HAP-1 (cell line): Measurements from ENCODE around the gene IFI30.
A peak's percentile ranks its signal among the peaks of the same experiment; 100 is the strongest.

ENCODE experiments used
- DNase-seq, 2 experiments: peaks; one replicate each; pipeline ENCODE4 v3.0.0-alpha.2; 2016 to 2020; ENCODE audit warnings: low spot score in 2 of 2
- H3K27me3 ChIP-seq: fragments of 250-450 bp; sonication (Bioruptor Pico); 2 replicates; pipeline ENCODE4 v1.5.1; 2020; ENCODE audit warnings: low read depth, mild to moderate bottlenecking, moderate library complexity
- H3K36me3 ChIP-seq: fragments of 250-450 bp; sonication (Bioruptor Pico); replicated peaks from 2 replicates; pipeline ENCODE4 v1.5.1; 2020; ENCODE audit warnings: mild to moderate bottlenecking
- H3K4me1 ChIP-seq: fragments of 250-450 bp; sonication (Bioruptor Pico); 2 replicates; pipeline ENCODE4 v1.5.1; 2020; ENCODE audit warnings: mild to moderate bottlenecking
- H3K4me3 ChIP-seq: fragments of 250-450 bp; sonication (Bioruptor Pico); 2 replicates; pipeline ENCODE4 v1.5.1; 2020; ENCODE audit warnings: mild to moderate bottlenecking, moderate library complexity
- H3K9me3 ChIP-seq: fragments of 250-450 bp; sonication (Bioruptor Pico); 2 replicates; pipeline ENCODE4 v1.5.1; 2020; ENCODE audit warnings: mild to moderate bottlenecking, moderate library complexity
- in situ Hi-C: fragments of 300-500 bp; cut with MboI; formaldehyde crosslinking; loops from 3 replicates; pipeline ENCODE4 v1.14.3; 2020; ENCODE audit warnings: low sequenced_read_pairs, inconsistent platforms, mixed read lengths

Gene IFI30

GRCh38 chr19:18144361-18144760, 29.3 kb upstream of the IFI30 start:
- in situ Hi-C loops = no loop called here
- Histone ChIP-seq H3K4me1 (no peaks in the 10 kb centered on the region), H3K36me3 (peaks cover 41% of the 10 kb centered on the region), H3K27me3 (no peaks in the 10 kb centered on the region), H3K9me3 (no peaks in the 10 kb centered on the region), H3K4me3 (no peak overlapping the region)
- no peak for DNase-seq

GRCh38 chr19:18144906-18145305, 28.7 kb upstream of the IFI30 start:
- peaks cover 41% of the 10 kb centered on the region for H3K36me3 ChIP-seq
- in situ Hi-C loops = no loop called here

DNA sequence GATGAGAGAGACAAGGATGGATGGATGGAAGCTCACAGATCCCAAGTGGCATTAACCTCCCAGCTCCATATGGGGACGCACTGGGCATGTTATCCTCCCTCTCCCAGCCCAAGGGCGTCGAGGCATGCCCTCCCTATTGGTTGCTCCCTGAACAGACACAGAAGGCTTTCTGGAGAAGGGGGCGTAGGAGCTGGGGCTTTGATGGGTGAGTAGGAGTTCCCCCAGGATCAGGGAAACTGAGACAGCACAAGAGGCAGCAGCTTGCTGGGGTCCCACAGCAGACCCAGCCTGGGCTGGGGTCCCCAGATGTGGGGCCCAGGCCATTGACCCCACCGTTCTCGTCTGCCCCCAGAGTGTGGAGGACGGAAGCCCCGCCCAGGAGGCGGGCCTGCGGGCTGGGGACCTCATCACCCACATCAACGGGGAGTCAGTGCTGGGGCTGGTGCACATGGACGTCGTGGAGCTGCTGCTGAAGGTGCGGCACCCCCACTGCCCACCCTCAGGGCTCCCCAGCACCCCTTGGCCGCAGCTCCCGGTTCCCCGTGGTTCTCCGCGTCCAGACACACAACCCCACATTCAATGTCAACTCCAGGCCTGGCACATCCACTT, 28.1 kb upstream of the IFI30 start:
- DNase-seq = no peak
- H3K27me3 ChIP-seq = no peaks in the 10 kb centered on the region
- H3K4me3 ChIP-seq = no peak overlapping the region
- in situ Hi-C loops = no loop called here
- H3K36me3 ChIP-seq = peaks cover 35% of the 10 kb centered on the region
- no peaks in the 10 kb centered on the region for H3K9me3 ChIP-seq
- H3K4me1 ChIP-seq = no peaks in the 10 kb centered on the region

More at GRCh38 chr19:18144906-18145305, 28.7 kb upstream of the IFI30 start:
- Histone ChIP-seq H3K9me3 (no peaks in the 10 kb centered on the region), H3K4me3 (no peak overlapping the region), H3K27me3 (no peaks in the 10 kb centered on the region), H3K4me1 (no peaks in the 10 kb centered on the region)
- DNase-seq = no peak

- Histone ChIP-seq H3K36me3 (peaks cover 25% of the 10 kb centered on the region), H3K9me3 (no peaks in the 10 kb centered on the region), H3K4me3 (no peak overlapping the region), H3K4me1 (peaks cover 6% of the 10 kb centered on the region; the same call in 1 of the 2 replicates), H3K27me3 (no peaks in the 10 kb centered on the region)
- no peak for DNase-seq
- in situ Hi-C loops = no loop called here
These were observed 26.2 kb upstream of the IFI30 start for GRCh38 chr19:18147396-18147795.

GRCh38 chr19:18149596-18149975, 24.0 kb upstream of the IFI30 start:
- in situ Hi-C loops = no loop called here
- Histone ChIP-seq H3K4me3 (no peak overlapping the region), H3K4me1 (peaks cover 6% of the 10 kb centered on the region; the same call in 1 of the 2 replicates), H3K27me3 (no peaks in the 10 kb centered on the region), H3K9me3 (no peaks in the 10 kb centered on the region), H3K36me3 (peaks cover 16% of the 10 kb centered on the region)
- no peak for DNase-seq

DNA sequence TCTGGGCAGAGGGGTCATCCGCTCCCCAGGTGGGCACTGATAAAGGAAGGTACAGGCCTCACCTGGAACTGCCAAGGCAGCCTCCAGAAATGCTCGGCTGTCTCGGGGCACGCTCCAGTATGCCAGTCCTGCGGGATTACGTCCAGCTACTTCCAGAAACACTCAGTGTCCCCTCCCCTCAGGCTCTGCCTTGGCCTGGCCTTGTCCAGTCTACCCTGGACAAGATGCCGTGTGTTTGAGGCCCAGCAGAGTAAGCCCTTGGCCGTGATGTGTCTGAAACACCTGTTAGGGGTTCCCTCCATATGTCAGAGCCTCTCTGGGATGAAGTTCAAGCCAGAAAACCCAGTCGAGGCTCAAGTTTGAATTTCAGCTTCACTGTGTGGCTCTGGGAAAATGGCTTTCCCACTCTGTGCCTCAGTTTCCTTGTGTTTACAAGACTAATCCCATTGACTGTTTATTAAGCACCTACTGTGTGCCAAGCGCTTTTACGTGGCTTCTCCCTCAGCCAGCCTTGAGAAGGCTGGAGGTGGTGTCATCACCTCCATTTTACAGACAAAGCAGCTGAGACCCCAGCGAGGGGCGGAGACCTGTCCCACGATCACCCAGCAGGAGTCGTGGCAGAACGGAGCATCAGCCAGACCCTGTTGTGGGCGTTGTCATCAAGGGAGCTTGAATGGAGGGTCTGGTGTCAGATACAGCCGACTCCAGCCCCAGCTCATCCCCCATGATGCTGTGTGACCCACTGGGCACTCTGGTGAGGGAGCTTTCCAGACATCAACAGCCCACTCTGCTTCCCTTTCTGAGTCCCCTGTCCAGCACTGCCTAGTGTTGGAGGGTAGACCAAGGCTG, 22.6 kb upstream of the IFI30 start:
- no peak for DNase-seq
- Histone ChIP-seq H3K9me3 (no peaks in the 10 kb centered on the region), H3K4me3 (no peak overlapping the region), H3K4me1 (peaks cover 6% of the 10 kb centered on the region; the same call in 1 of the 2 replicates), H3K27me3 (no peaks in the 10 kb centered on the region), H3K36me3 (peaks cover 6% of the 10 kb centered on the region)
- in situ Hi-C loops = no loop called here

DNA sequence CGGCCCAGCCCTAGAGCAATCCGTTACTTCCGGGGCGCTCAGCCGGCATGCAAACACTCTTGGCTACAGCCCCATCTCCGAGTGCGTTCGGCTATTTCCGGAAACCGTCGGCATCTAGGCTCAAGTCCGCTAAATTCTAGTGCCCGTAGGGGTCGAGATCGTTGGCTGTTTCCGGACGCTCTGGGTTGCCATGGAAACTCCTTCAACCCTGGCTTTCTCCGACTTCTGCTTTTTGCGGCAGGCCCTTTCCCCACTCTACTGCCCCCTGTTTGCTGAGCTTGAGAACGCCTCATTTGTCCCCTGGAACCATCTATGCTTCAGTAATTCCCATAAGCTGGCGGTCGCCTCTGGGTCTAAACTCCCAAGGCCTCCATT, 21.2 kb upstream of the IFI30 start:
- in situ Hi-C loops = no loop called here
- DNase-seq = peak; percentile 95 to 100
- Histone ChIP-seq H3K4me1 (peaks cover 15% of the 10 kb centered on the region), H3K27me3 (no peaks in the 10 kb centered on the region), H3K4me3 (peak overlapping the region; percentile 70), H3K36me3 (peaks cover 10% of the 10 kb centered on the region), H3K9me3 (no peaks in the 10 kb centered on the region)

- Histone ChIP-seq H3K4me1 (peaks cover 16% of the 10 kb centered on the region), H3K36me3 (peaks cover 10% of the 10 kb centered on the region), H3K9me3 (no peaks in the 10 kb centered on the region), H3K27me3 (no peaks in the 10 kb centered on the region), H3K4me3 (peak within 1 kb of the TSS; percentile 70)
- in situ Hi-C loops = no loop called here
- DNase-seq = peak; percentile 91 to 100
These were observed 20.6 kb upstream of the IFI30 start, which contains the start of gene PIK3R2 for GRCh38 chr19:18152817-18153555. PIK3R2 (plus strand) TSS chr19:18153163; CDS start chr19:18155880, 2,717 bp downstream.

DNA sequence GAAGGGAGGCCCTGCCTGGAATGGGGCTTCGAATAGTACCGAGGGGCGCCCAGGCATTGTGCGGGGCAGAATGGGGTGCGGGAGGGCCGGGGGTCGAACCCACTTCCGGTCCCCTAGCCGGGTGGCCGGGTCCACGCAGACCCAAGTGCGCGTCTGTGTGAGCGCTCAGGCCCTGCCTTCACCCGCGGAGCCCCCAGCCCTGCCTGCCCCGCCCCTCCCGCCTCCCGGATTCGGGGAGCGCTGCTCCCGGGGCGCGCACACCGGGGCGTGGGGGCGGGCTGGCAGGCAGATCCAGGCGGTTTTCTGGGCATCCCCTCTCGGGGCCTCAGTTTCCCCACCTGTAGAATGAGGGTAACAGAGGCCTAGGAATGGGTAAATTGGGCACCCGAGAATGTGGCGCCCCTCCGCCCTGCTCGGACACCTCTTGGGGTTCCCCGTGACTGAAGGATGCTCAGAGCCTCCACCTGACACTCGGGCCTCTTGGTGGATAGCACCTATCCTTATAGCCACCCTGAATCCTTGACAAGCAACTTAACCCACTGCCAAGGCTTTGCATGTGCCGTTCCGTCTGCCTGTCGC, 20.0 kb upstream of the IFI30 start:
- Histone ChIP-seq H3K27me3 (no peaks in the 10 kb centered on the region), H3K4me1 (peaks cover 16% of the 10 kb centered on the region), H3K4me3 (peak overlapping the region; percentile 70), H3K9me3 (no peaks in the 10 kb centered on the region), H3K36me3 (peaks cover 8% of the 10 kb centered on the region)
- in situ Hi-C loops = no loop called here
- peak in 1 of 2 experiments; percentile 48 for DNase-seq

GRCh38 chr19:18155095-18156087, 18.2 kb upstream of the IFI30 start:
- no peak for DNase-seq
- Histone ChIP-seq H3K36me3 (peaks cover 9% of the 10 kb centered on the region), H3K27me3 (no peaks in the 10 kb centered on the region), H3K4me3 (no peak overlapping the region), H3K9me3 (no peaks in the 10 kb centered on the region), H3K4me1 (peaks cover 18% of the 10 kb centered on the region)
- in situ Hi-C loops = no loop called here

DNA sequence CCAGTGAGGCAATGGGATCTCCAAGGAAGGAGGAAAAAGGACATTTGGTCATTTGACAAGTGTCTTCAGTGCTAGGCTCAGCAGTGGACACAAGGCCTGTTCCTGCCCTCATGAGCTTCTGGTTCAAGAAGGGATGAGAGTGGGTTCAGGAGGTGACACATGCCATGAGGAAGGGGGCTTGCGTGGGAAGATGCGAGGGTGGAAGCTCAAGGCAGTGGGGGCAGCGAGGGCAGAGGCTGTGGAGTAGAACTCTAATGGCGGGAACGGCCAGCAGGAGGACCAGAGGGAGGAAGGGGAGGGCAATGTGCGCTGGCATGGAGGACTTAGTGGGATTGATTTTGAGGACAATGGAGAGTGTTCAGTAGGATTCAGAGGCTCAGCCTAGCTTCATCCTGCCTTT, 17.3 kb upstream of the IFI30 start:
- Histone ChIP-seq H3K4me1 (peaks cover 24% of the 10 kb centered on the region), H3K4me3 (no peak overlapping the region), H3K9me3 (no peaks in the 10 kb centered on the region), H3K27me3 (no peaks in the 10 kb centered on the region), H3K36me3 (peaks cover 14% of the 10 kb centered on the region)
- DNase-seq = no peak
- in situ Hi-C loops = no loop called here

DNA sequence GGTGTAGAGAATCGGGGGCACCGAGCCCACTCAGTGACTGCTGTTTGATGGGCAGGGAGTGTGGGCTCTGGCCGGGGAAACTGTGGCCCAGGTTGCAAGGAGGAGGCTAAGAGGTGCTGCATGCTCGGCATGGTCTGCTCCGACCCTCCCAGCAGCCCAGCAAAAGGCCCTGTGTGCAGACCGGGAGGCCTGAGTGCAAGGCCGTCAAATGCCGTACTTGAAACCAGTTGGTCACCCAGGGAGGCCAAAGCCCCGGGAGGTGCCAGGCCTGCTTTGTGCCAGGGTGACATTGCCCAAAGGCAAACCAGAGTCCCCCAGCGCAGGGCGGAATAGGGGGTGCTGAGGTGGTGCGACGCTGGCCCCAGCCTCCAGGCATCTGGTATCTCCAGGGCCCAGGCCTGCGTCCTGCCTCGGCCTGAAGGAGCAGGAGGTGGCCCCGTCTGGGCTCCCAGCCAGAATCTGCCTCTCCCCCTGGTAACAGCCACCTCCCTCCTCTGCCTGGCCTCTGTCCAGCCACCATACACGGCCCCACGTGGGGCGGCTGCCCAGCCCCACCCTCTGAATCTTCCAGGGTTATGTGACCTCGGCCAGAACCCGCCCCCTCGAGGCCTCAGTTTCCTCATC, 16.7 kb upstream of the IFI30 start:
- Histone ChIP-seq H3K4me3 (no peak overlapping the region), H3K9me3 (no peaks in the 10 kb centered on the region), H3K27me3 (no peaks in the 10 kb centered on the region), H3K36me3 (peaks cover 19% of the 10 kb centered on the region), H3K4me1 (peaks cover 22% of the 10 kb centered on the region)
- DNase-seq = peak; percentile 48 to 87
- in situ Hi-C loops = no loop called here
